ENCODE results near the gene AUH.

AUH gene

DNA sequence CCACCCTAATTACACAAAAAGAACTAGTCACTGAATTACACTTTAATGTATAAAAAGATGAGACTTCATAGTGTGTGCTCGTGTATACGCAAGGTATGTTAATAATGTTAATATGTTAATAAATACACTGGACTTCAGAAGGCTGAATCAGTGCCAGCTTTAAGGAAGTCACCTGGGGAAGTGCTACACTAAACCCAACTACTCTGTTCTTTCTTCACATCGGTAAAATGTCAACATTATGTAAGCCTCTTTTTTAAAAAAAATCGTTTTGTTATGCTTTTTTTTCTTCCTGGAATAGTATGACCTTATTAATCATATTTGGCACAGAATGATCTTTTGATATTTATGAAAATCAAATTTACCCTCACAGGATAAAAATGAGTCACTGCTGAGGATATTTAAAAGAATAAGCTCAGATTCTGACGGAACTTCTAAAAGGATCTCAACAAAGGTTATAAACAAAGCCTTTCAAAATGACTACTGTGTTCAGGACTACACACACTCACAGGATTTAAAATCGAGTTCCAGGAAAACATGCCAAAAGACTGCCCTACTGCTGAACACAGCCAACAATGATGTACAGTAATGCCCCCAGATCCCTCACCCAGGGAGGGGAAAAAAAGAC lies 75.9 kb downstream of the AUH start:
- DNase-seq = no peak

DNA sequence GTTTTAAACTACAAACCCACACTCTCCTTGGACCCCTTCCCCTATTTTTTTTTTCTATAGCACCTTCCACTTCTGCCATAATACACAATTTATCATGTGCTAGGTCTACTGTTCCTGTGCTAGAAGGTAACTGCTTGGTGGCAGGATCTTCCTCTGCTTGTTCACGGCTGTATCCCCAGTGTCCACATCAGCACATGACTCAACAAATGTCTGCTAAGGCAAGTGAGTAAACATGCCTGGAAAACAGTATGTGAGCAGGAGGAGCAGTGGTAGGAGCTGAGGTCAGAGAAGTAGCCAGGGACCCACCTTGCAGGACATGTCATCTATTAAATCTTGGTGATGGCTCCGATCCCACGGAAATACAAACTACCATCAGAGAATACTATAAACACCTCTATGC lies 79.4 kb downstream of the AUH start:
- DNase-seq = no peak

DNA sequence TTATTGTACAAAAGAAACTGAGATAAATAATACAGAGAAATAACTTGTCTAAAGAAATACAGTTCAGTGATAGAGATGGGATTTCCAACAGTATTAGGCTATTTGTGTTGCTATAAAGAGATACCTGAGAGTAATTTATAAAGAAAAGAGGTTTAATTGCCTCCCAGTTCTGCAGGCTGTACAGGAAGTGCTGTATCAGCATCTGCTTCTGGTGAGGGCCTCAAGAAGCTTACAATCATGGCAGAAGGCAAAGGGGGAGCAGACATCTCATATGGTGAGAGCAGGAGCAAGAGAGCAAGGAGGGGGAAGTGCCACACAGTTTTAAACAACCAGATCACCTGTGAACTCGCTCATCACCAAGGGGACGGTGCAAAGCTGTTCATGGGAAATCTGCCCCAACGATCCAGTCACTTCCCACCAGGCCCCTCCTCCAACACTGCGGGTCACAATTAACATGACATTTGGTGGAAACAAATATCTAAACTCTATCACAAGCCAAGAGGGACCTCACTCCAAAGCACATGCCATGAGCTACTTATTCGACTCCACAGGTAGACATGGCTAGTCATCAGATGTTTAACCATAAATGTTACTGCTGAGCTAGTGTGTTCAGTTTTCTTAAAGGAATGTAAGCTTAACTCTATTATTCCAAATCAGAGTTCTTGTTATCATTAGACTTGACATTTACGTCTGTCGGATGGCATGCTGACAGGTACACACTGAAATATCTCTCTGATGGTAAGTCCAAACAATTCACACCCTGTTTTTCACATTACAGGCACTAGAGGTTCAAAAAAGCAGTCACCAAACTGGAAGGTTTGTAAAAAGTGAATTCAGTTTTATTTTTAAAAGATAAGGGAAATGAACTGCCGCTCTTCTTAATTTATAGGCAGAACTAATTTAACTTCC lies 82.2 kb downstream of the AUH start:
- DNase-seq = no peak

DNA sequence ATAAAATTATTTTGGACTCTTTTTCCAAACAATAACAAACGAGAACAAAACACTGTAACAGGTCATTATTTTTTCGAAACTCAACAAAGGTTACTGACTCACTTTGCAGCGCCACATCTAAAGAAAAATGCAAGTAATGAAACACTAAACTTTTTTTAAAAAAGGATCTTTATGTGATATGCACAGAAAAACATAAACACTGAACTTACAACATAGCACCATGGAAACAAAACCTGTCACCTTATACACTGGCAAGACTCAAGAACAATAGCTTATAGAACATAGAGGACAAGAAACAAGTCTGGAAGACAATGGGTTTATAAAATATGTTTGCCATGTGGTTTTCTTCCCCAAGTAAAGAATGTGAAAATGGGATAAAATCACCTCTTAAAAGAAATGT lies 85.2 kb downstream of the AUH start:
- no peak for DNase-seq

- DNase-seq = no peak
Observed at GRCh38 chr9:91275655-91276054, 86.1 kb downstream of the AUH start.

GRCh38 chr9:91274949-91275492 lies 86.7 kb downstream of the AUH start:
- no peak for DNase-seq

DNA sequence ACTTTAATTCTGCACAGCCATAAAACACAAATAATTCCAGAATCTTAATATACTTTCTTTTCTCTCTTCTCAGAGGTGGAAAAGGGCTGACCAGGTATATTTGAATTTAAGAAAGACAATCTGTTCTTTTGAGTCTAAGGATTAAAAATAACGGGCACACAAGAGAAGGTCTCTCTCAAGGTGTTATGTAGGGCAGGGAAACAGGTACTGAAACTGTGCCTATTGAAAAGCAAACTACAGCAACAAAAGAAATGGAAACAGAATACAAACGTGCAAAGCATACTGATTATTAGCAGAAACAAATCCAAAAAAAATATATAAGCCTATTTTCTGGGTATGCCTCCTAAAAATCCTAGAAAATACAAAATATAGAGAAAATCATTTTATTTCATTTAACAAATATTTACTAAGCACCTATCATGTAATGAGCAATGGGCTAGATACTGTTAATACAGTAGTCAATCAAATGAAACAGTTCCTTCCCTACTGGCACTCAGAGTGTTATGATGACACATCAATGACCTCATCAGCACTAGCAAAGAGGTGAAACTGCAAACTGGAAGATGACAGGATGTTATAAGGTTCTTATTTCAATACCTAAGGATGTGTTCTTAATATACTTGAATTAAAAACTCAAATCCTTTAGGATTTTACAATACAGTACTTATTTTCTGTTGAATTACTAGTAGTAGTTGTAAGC lies 87.7 kb downstream of the AUH start:
- peak; percentile 37 for DNase-seq

DNA sequence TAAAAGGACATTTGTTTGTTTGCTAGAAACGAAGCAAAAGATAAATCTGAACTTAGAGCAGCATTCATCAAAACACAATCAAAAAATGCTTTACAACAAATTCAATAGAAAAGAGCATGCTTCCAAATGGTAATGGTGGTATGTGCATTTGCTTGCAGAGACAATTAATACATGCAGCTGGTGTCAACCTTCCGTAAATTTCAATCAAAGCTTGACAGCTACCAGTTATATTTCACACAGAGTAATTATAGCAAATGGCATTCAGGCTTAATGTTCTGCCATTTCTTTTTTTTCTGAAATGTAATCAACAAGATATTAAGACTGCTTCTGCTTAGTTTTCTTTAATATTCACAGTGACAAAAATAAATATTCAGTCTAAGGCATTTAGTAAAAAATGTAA lies 90.6 kb downstream of the AUH start:
- DNase-seq = no peak

DNA sequence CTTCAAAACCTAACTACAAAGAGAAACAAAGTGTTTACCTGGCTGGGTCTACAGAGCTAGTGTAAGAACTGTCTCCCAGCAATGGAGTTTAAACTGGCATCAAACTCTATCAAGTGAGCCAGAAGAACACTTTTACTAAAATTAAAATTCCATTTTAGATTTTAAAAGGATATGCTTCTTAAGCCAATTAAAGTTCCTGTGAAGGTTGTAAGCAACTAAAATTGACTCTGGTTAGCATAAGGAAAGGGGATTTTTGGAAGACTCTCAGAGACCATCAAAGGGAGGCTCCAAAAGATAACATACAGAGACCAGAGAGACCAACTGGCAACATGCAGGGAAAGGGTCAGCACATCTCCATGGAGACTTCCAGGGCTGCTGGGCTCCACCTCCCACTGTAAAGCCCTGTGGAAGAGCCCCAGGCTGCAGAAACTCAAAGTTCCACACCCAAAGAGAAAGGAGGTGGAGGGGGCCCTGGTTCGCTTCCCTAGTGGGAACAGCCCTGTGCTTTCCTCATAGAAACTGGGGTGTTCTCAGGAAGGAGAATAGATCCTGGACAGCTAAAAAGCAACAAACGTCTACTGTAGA lies 91.7 kb downstream of the AUH start:
- DNase-seq = no peak

GRCh38 chr9:91266448-91266847 lies 95.3 kb downstream of the AUH start:
- no peak for DNase-seq

DNA sequence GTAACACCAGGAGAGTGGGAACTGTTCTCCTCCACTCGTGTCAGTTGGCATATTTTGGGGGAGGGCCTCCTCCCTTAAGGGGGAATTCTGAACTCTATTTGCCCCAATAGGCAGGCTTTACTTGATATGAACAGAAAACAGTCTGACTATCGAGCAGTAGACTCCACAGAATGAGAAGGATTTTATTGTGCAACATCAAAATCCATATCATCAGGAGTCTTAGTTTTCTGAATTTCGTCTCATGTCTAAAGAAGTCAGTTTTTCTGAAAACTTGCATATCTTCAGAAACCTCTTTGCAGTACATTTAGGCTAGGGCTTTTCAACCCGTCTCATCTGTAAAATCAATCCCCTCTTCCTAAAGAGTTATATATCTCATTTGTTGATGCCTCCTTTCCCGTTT lies 96.2 kb downstream of the AUH start:
- DNase-seq = no peak

- no peak for DNase-seq
Observed at GRCh38 chr9:91261417-91261816, 100.3 kb downstream of the AUH start.

GRCh38 chr9:91259162-91259561 lies 102.6 kb downstream of the AUH start:
- no peak for DNase-seq

DNA sequence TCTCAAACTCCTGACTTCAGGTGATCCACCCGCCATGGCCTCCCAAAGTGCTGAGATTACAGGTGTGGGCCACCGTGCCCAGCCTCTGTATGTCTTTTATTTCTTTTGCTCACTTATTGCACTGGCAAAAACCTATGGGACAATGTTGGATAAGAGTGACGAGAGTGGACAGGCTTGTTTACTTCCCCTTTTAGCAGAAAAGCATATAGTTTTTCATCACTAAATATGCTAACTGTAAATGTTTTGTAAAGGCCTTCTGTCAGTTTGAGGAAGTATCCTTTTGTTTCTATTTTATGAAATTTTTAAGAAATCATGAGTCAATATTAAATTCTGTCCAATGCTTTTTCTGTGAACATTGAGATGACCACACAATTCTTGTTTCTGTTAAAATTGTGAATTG lies 103.3 kb downstream of the AUH start:
- no peak for DNase-seq

- DNase-seq = no peak
Observed at GRCh38 chr9:91256235-91256634, 105.5 kb downstream of the AUH start.

DNA sequence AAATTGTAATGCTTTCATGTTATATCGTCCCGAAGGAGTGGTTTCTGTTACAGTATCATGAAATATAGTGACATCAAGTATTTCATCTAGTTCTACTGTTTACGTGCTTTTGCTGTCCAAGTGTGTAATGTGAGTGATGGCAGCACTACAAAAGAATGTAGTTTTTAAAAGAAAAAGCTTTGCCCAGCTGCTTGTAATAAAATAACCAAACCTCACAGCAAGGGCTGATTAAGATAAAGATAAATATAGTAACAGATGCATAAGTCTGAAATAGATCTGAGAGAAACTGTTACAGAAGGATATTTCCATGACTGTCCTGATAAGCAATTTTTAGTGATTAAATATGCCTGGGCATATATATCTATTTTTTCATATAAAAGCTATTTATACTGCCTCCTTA lies 106.4 kb downstream of the AUH start:
- DNase-seq = no peak

- DNase-seq = peak; percentile 5
Observed at GRCh38 chr9:91253488-91253887, 108.2 kb downstream of the AUH start.

DNA sequence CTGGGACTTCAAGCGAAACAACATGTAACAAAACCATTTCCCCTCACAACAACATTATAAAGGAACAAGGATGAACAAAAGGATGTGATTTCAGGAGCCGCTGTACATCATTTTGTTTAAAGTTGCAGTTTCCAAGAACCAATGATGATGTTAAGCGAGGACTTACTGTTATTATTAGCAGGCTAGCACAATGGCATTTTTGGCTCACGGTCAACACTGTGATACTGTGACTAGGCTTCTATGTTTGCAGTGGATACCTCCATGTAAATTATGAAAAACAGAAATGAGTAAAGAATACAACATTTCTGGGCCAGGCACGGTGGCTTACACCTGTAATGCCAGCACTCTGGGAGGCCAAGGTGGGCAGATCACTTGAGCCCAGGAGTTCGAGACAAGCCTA lies 113.0 kb downstream of the AUH start:
- DNase-seq = no peak

- no peak for DNase-seq
Observed at GRCh38 chr9:91247278-91247677, 114.4 kb downstream of the AUH start.

DNA sequence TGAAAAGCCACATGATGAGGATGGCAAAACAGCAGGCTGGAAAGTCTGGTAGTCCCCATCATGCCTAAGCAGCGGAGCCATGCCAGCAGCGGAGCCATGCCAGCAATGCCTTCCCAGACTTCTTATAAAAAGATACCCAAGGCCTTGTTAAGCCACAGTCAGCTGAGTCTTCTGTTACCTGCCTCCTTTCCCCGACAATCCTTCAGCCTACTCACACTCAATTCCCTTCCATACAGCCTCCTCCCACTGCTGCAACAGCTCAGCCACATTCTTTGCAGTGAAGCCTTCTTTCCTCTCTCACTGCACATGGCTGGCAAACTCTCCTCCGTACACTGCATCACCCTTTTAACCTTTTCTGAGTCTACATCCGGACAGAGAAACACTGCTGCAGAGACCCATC lies 114.9 kb downstream of the AUH start:
- DNase-seq = no peak

- DNase-seq = no peak
Observed at GRCh38 chr9:91245431-91246313, 116.0 kb downstream of the AUH start.

- DNase-seq = no peak
Observed at GRCh38 chr9:91243029-91243428, 118.7 kb downstream of the AUH start.
